LHCN-M2 (cell line): ENCODE results near the gene GLIPR1L2. TPM values are rescaled to one million over a fixed set of nuclear protein-coding genes. Genes with fewer than 3 reads are reported as not detected.

Experiments used
- DNase-seq: peaks from one replicate; pipeline ENCODE4 v3.0.0-alpha.2; 2012; ENCODE audit warnings: low read depth
- total RNA-seq: library from RNA; depleted of rRNA; stranded (reverse); fragments of >200 nt; gene quantifications from 2 replicates; pipeline ENCODE4 v1.2.3, GENCODE V29; 2014; rRNA removed

The GLIPR1L2 gene
- total RNA-seq, 1 experiment from 2014 or later = 0.92 TPM

DNA sequence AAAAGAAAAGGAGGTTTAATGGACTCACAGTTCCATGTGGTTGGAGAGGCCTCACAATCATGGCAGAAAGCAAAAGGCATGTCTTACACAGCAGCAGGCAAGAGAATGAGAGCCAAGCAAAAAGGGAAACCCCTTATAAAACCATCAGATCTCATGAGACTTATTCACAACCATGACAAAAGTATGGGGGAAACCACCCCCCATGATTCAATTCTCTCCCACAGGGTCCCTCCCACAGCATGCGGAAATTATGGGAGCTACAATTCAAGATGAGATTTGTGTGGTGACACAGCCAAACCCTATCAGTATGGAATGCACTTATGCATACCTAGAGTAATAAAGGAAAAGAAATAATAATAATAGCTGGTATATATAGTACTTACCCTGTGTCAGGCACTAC, 85.2 kb downstream of the GLIPR1L2 start:
- DNase-seq = no peak

DNA sequence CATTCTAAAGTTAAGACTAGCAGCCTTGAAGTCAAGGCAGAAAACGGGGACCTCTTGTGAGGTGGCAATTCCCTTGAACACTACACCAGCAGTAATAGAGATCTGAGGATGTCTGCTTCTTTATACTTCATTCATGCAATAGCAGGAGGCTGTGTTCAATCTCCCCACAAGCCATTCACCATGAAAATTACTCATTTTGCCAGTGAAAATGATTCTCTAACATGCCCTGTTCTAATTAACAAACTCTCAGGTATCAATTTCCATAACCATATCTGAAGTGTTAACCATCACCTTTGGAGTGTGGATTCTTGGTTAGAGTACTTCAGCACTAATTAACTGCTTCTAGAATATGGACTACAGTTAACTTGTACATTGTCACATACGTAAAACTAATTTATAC, 86.2 kb downstream of the GLIPR1L2 start:
- no peak for DNase-seq

DNA sequence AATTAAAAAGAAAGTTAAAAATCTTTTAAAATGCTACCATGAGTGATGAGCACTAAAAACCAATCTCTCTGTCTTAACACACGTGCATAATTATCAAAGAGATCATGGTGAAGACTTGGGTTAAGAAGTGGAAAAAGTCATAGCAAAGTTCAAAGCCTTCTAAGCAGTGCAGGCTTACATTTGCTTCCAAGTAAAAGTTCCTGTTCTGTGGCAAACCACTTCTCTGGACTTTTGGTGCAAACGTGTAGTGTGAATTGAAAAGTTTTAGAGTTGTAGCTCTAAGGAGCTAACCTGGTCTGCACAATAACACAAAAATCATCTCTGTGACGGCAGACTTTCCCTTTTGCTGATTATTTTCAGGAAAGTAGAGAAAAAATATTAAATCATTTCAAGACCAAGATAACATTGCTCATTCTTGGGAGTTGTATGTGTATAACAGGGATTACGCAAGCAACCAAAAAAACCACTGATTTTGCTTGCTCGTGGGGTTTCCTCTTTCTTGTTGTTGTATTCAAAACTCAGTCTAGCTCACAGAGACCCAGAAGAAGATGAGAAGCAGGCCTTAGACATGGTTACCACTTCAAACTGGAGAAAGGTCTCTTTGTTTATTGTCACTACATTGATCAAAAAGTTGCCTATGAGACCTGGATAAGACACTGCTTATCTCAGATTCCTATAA, 87.4 kb downstream of the GLIPR1L2 start:
- peak; percentile 53 for DNase-seq

DNA sequence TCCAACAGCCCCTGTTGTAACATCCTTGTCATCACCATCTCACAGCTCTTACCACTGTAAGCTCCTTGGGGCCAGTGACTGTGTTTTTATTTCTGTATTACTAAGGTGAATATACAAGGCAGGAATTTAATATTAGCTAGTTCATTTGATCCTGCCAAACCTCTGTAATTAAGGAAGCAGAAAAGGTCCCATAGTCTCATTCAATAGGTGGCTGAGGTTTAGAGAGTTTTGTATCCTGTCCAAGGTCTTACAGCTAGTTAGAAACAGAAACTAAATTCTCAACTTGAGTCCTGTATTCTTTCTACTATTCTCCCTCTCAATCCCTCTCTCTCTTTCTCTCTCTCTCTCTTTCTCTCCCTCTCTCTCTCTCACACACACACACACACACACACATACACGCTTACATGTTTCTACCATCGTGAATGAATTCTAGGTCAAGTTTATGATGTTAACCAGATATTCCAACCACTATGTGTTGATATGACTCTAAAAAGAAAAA, 89.1 kb downstream of the GLIPR1L2 start:
- DNase-seq = no peak

DNA sequence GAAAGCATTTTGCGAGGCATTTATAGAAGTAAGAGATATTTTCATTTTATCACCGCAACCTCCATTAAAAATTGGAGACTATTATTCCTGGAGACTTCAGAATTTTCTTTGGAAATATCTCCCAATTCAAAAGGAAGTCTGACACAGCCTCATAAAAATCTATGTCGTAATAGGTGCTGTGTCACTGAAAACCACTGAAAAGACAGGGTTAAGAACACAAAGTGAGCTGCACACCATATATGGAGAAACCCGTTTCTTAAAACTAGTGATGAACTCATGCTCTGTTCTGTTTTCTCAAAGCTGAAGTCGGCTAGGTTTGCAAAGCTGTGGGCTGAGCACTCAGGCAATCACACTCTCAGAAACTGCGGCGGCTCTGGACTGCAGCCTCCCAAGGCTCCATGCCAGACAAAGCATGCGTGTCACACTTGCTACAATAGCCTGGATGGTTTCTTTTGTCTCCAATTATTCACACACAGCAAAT, 89.6 kb downstream of the GLIPR1L2 start, which contains the start of gene GLIPR1:
Gene GLIPR1 (plus strand): TSS at position 287 of the 481 bp plus-strand sequence. CDS start 126 bp downstream, at position 413.
- DNase-seq = peak; percentile 98

DNA sequence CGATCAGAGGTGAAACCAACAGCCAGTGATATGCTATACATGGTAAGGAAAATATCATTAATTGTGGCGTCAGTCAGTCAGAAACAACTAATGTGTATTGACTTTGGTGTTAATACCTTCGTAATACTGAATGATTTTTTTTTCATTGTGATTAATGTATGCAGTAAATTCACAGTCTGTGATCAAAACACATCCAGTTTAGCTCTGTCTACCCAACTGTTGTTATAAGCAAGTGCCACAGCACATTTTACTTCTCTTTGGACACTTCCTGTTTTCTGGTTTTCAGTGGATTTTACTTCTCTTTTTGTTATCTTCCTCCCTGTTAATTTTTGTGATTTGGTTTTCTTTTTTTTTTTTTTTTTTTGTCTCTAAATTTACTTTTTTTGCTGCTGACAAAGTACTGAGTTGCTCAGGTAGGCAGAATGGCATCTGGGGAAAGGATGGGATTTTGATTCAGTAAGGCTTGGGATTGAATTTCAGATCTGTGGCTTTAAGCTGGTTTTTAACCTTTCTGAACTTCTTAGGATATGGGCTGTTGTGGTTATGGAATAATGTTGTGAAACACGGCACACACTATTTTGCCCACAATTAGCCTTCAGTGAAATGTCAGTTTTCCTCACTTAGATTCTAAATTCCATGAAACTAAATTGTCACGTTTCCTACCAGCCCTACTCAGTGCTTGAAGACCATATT, 90.3 kb downstream of the GLIPR1L2 start:
- peak; percentile 53 for DNase-seq

DNA sequence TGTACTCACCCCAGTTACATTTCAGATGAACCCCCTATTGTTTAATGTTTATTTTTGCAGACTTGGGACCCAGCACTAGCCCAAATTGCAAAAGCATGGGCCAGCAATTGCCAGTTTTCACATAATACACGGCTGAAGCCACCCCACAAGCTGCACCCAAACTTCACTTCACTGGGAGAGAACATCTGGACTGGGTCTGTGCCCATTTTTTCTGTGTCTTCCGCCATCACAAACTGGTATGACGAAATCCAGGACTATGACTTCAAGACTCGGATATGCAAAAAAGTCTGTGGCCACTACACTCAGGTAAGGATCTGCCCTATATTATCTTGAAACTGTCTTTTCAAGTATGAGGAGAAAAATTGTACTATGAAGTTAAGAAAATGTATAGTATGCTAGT, 90.9 kb downstream of the GLIPR1L2 start:
- DNase-seq = peak; percentile 52

Other genes starting within 250 kb of the GLIPR1L2 start
- gene KCNC2, start 181.2 kb upstream of the GLIPR1L2 start, total RNA-seq = not detected in 2 replicates
- gene CAPS2, start 60.8 kb upstream of the GLIPR1L2 start, total RNA-seq = 4.1 and 8.5 TPM in 2 replicates
- gene GLIPR1L1, start 56.4 kb upstream of the GLIPR1L2 start, total RNA-seq = not detected in 2 replicates
- gene GLIPR1, start 89.7 kb downstream of the GLIPR1L2 start, total RNA-seq = 56.1 and 60.3 TPM in 2 replicates
- 46.6 and 52.7 TPM in 2 replicates for gene KRR1, start 120.5 kb downstream of the GLIPR1L2 start, total RNA-seq